ENCODE measurements around the gene PCNX3.

PCNX3 gene

GRCh38 chr11:65615229-65615949, at the start of gene PCNX3:
PCNX3 (plus strand) TSS chr11:65615776; CDS start chr11:65616312, 536 bp downstream.
- DNase-seq: peak; percentile 100

- no peak for DNase-seq
Observed at GRCh38 chr11:65569164-65569972, 46.2 kb upstream of the PCNX3 start.

- DNase-seq: peak; percentile 98
Observed at GRCh38 chr11:65569973-65570918, 45.3 kb upstream of the PCNX3 start, which contains the start of gene ZNRD2. ZNRD2 (plus strand) TSS chr11:65570477; CDS start chr11:65570492, 15 bp downstream.

- no peak for DNase-seq
Observed at GRCh38 chr11:65571420-65571819, 44.2 kb upstream of the PCNX3 start.

GRCh38 chr11:65571940-65572339, 43.6 kb upstream of the PCNX3 start:
- no peak for DNase-seq

GRCh38 chr11:65572356-65573051, 43.1 kb upstream of the PCNX3 start, which contains the start of gene FAM89B:
FAM89B (plus strand) TSS chr11:65572538; CDS start chr11:65572670, 132 bp downstream.
- DNase-seq: peak; percentile 96

- DNase-seq: no peak
Observed at GRCh38 chr11:65573391-65574079, 42.0 kb upstream of the PCNX3 start.

GRCh38 chr11:65574109-65574810, 41.3 kb upstream of the PCNX3 start:
- DNase-seq: peak; percentile 97

GRCh38 chr11:65574811-65575567, 40.6 kb upstream of the PCNX3 start:
- DNase-seq: no peak

- DNase-seq: peak; percentile 78
Observed at GRCh38 chr11:65575568-65576231, 39.9 kb upstream of the PCNX3 start, which contains the start of gene EHBP1L1. EHBP1L1 (plus strand) TSS chr11:65576053; CDS start chr11:65576303, 250 bp downstream.

GRCh38 chr11:65576232-65576866, 39.2 kb upstream of the PCNX3 start:
- no peak for DNase-seq

GRCh38 chr11:65576867-65577755, 38.5 kb upstream of the PCNX3 start:
- DNase-seq: peak; percentile 85

- DNase-seq: no peak
Observed at GRCh38 chr11:65577756-65578109, 37.8 kb upstream of the PCNX3 start.

- no peak for DNase-seq
Observed at GRCh38 chr11:65578134-65578533, 37.4 kb upstream of the PCNX3 start.

GRCh38 chr11:65578667-65579066, 36.9 kb upstream of the PCNX3 start:
- DNase-seq: no peak

GRCh38 chr11:65579291-65579690, 36.3 kb upstream of the PCNX3 start:
- no peak for DNase-seq

- DNase-seq: no peak
Observed at GRCh38 chr11:65580031-65580692, 35.4 kb upstream of the PCNX3 start.
